ENCODE data around the gene RPS19.
A peak's percentile ranks its signal among the peaks of the same experiment; 100 is the strongest.

The RPS19 gene

DNA sequence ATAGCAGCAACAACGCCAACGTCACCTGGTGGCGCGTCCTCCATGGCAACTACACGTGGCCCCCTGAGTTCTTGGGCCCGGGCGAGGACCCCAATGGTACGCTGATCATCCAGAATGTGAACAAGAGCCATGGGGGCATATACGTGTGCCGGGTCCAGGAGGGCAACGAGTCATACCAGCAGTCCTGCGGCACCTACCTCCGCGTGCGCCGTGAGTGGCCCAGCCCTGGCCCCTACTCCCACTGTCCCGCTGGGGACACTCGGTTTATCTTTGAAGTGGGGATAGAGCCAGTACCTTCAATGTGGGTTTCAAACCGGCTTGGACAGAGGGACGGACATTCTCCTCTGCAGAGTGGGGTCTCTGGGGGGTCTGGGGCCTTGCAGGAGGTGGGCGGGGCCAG is 19.0 kb downstream of the RPS19 start:
- Histone ChIP-seq H3K27ac (ENCODE audit: low read depth, low read length, poor library complexity, severe bottlenecking) (peak overlapping the region; percentile 100), H3K79me2 (ENCODE audit: insufficient read depth, low read length) (peaks cover 11% of the 10 kb centered on the region), H3K9me2 (ENCODE audit: low read depth, low read length) (no peaks in the 10 kb centered on the region), H3K9me3 (ENCODE audit: low read length) (no peaks in the 10 kb centered on the region), H2AFZ (ENCODE audit: low read length) (no peak overlapping the region), H3K4me1 (ENCODE audit: insufficient read depth, low read length, severe bottlenecking) (peaks cover 79% of the 10 kb centered on the region), H3K9ac (ENCODE audit: low read length) (peak overlapping the region; percentile 98), H3K27me3 (ENCODE audit: insufficient read depth, low read length) (no peaks in the 10 kb centered on the region), H3K4me3 (ENCODE audit: low read depth, low read length, poor library complexity, severe bottlenecking) (peak overlapping the region; percentile 85), H4K20me1 (ENCODE audit: insufficient read depth, low read length) (no peaks in the 10 kb centered on the region), H3K36me3 (ENCODE audit: insufficient read depth, low read length) (peaks cover 36% of the 10 kb centered on the region), H3K4me2 (ENCODE audit: low read length) (peak overlapping the region; percentile 90), H3F3A (ENCODE audit: insufficient read depth, low read length) (peaks cover 17% of the 10 kb centered on the region)
- TF ChIP-seq EZH2 (IDR thresholded peaks at IDR 0.05; ENCODE audit: borderline replicate concordance, low read length) = no peak
- TF ChIP-seq, protein P1, sequence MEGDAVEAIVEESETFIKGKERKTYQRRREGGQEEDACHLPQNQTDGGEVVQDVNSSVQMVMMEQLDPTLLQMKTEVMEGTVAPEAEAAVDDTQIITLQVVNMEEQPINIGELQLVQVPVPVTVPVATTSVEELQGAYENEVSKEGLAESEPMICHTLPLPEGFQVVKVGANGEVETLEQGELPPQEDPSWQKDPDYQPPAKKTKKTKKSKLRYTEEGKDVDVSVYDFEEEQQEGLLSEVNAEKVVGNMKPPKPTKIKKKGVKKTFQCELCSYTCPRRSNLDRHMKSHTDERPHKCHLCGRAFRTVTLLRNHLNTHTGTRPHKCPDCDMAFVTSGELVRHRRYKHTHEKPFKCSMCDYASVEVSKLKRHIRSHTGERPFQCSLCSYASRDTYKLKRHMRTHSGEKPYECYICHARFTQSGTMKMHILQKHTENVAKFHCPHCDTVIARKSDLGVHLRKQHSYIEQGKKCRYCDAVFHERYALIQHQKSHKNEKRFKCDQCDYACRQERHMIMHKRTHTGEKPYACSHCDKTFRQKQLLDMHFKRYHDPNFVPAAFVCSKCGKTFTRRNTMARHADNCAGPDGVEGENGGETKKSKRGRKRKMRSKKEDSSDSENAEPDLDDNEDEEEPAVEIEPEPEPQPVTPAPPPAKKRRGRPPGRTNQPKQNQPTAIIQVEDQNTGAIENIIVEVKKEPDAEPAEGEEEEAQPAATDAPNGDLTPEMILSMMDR (IDR thresholded peaks at IDR 0.05; ENCODE audit: low read length) = no peak

DNA sequence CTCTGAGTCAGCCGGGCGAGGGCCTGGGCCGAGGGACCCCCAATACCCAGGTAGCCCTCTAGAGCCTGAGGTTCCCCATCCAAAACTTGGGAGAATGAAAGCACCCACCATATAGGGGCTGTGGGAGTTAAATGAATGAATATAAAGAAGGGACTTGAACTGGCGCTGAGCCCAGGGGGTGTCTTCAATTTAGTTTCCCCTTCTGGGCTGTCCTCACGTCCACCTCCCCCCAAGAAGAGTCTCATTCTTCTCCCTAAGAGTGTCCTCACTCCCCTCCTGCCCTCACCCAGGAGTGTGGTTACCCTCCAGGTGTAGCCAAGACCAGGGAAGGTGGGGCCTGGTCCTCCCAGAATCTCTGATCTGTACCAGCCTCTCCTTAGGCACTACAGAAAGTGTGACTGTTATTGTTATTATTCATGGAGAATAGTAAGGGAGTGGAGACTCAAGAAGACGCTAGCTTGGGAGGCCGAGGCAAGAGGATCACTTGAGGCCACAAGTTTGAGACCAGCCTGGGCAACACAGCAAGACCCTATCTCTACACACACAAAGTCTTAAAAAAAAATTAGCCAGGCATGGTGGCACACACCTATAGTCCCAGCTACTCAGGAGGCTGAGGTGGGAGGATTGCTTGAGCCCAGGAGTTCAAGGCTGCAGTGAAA is 19.7 kb downstream of the RPS19 start:
- H3K4me2 ChIP-seq (ENCODE audit: low read length) = peak overlapping the region; percentile 90
- H3K36me3 ChIP-seq (ENCODE audit: insufficient read depth, low read length) = peaks cover 36% of the 10 kb centered on the region
- H3K4me1 ChIP-seq (ENCODE audit: insufficient read depth, low read length, severe bottlenecking) = peaks cover 74% of the 10 kb centered on the region
- TF ChIP-seq EZH2 (IDR thresholded peaks at IDR 0.05; ENCODE audit: borderline replicate concordance, low read length) = no peak
- TF ChIP-seq, protein P1 (IDR thresholded peaks at IDR 0.05; ENCODE audit: low read length) = no peak
- peaks cover 17% of the 10 kb centered on the region for H3F3A ChIP-seq (ENCODE audit: insufficient read depth, low read length)
- no peaks in the 10 kb centered on the region for H3K27me3 ChIP-seq (ENCODE audit: insufficient read depth, low read length)
- H4K20me1 ChIP-seq (ENCODE audit: insufficient read depth, low read length) = no peaks in the 10 kb centered on the region
- H3K9me3 ChIP-seq (ENCODE audit: low read length) = no peaks in the 10 kb centered on the region
- peak overlapping the region; percentile 85 for H3K4me3 ChIP-seq (ENCODE audit: low read depth, low read length, poor library complexity, severe bottlenecking)
- H3K9ac ChIP-seq (ENCODE audit: low read length) = peak overlapping the region; percentile 98
- peak overlapping the region; percentile 100 for H3K27ac ChIP-seq (ENCODE audit: low read depth, low read length, poor library complexity, severe bottlenecking)
- H3K9me2 ChIP-seq (ENCODE audit: low read depth, low read length) = no peaks in the 10 kb centered on the region
- H2AFZ ChIP-seq (ENCODE audit: low read length) = no peak overlapping the region
- peaks cover 16% of the 10 kb centered on the region for H3K79me2 ChIP-seq (ENCODE audit: insufficient read depth, low read length)

DNA sequence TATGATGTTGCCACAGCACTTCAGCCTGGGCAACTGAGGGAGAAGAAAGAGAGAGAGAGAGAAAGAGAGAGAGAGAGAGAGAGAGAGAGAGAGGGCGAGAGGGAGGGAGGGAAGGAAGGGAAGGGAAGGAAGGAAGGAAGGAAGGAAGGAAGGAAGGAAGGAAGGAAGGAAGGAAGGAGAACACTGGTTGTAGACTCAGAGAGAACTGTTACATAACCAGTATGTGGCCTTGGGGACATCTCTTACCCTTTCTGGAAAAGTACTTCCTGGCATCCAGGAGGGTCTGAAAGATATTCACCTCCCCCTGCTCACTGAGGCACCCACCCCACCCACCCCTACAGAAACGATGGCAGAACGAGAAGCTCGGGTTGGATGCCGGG is 20.3 kb downstream of the RPS19 start:
- H3K27ac ChIP-seq (ENCODE audit: low read depth, low read length, poor library complexity, severe bottlenecking) = peak overlapping the region; percentile 100

More for the DNA sequence above, 20.3 kb downstream of the RPS19 start:
- Histone ChIP-seq H3K36me3 (ENCODE audit: insufficient read depth, low read length) (peaks cover 36% of the 10 kb centered on the region), H3K4me2 (ENCODE audit: low read length) (peak overlapping the region; percentile 90; the same call in 1 of the 2 replicates), H3K4me3 (ENCODE audit: low read depth, low read length, poor library complexity, severe bottlenecking) (peak overlapping the region; percentile 85), H3K9me2 (ENCODE audit: low read depth, low read length) (no peaks in the 10 kb centered on the region), H3K9ac (ENCODE audit: low read length) (no peak overlapping the region; the same call in 1 of the 2 replicates), H3F3A (ENCODE audit: insufficient read depth, low read length) (peaks cover 17% of the 10 kb centered on the region), H3K27me3 (ENCODE audit: insufficient read depth, low read length) (no peaks in the 10 kb centered on the region), H3K4me1 (ENCODE audit: insufficient read depth, low read length, severe bottlenecking) (peaks cover 74% of the 10 kb centered on the region), H2AFZ (ENCODE audit: low read length) (no peak overlapping the region), H4K20me1 (ENCODE audit: insufficient read depth, low read length) (no peaks in the 10 kb centered on the region), H3K9me3 (ENCODE audit: low read length) (no peaks in the 10 kb centered on the region), H3K79me2 (ENCODE audit: insufficient read depth, low read length) (peaks cover 21% of the 10 kb centered on the region)
- no peak for TF ChIP-seq EZH2 (IDR thresholded peaks at IDR 0.05; ENCODE audit: borderline replicate concordance, low read length)
- TF ChIP-seq, protein P1 (IDR thresholded peaks at IDR 0.05; ENCODE audit: low read length) = no peak
